GM12878 (cell line): ENCODE measurements around the gene AGK.

Experiments used
- CTCF ChIP-seq, 3 experiments: IDR thresholded peaks in 2 of 3; conservative IDR thresholded peaks in 1 of 3; 2 replicates each; pipeline ENCODE4 v1.5.1; 2011; ENCODE audit warnings: low read depth in 3 of 3, low read length in 3 of 3, mild to moderate bottlenecking in 3 of 3, control low read depth in 2 of 3, moderate library complexity in 2 of 3, inconsistent platforms in 1 of 3, mixed read lengths in 1 of 3; ENCODE audit not compliant: control insufficient read depth in 2 of 3, insufficient read depth in 1 of 3; ENCODE audit errors: extremely low read depth in 1 of 3
- EP300 ChIP-seq, 2 experiments: fragments of 150-350 bp in 1 of 2; IDR thresholded peaks; 2 replicates each; pipeline ENCODE4 v1.6.1; 2011 to 2012; ENCODE audit warnings: low read depth in 2 of 2, low read length in 2 of 2, borderline replicate concordance in 1 of 2, improper control_type of control experiment in 1 of 2, inconsistent platforms in 1 of 2; ENCODE audit not compliant: control insufficient read depth in 1 of 2
- GABPA ChIP-seq: IDR thresholded peaks from 2 replicates; pipeline ENCODE4 v1.6.1; 2014; ENCODE audit warnings: antibody characterized with exemption, low read depth, mild to moderate bottlenecking, inconsistent platforms
- MLLT1 ChIP-seq: fragments of 450-650 bp; IDR thresholded peaks from 2 replicates; pipeline ENCODE4 v1.6.1; 2016; ENCODE audit warnings: mild to moderate bottlenecking
- NBN ChIP-seq: fragments of 450-650 bp; IDR thresholded peaks from 2 replicates; pipeline ENCODE4 v1.6.1; 2016
- PBX3 ChIP-seq: IDR thresholded peaks from 2 replicates; pipeline ENCODE4 v1.6.1; 2011; ENCODE audit warnings: mild to moderate bottlenecking, low read depth, low read length, moderate library complexity; ENCODE audit not compliant: insufficient replicate concordance

GRCh38 chr7:141641876-141642275 is 90.7 kb downstream of the AGK start:
- TF ChIP-seq MLLT1: no peak
- TF ChIP-seq NBN: no peak
- peak in 1 of 3 experiments; percentile 20; a peak in 1 of 6 replicates for TF ChIP-seq CTCF (IDR thresholded peaks at IDR 0.05 in 2 of 3, conservative IDR thresholded peaks at IDR 0.05 in 1 of 3; ENCODE audit: control insufficient read depth in 2 of 3, extremely low read depth in 1 of 3, insufficient read depth in 1 of 3, low read depth in 3 of 3, low read length in 3 of 3)
- TF ChIP-seq EP300 (IDR thresholded peaks at IDR 0.05; ENCODE audit: borderline replicate concordance in 1 of 2, control insufficient read depth in 1 of 2, low read depth in 2 of 2, low read length in 2 of 2): no peak
- no peak for TF ChIP-seq GABPA
- no peak for TF ChIP-seq PBX3
